ENCODE data around the gene SOD3.

DNA sequence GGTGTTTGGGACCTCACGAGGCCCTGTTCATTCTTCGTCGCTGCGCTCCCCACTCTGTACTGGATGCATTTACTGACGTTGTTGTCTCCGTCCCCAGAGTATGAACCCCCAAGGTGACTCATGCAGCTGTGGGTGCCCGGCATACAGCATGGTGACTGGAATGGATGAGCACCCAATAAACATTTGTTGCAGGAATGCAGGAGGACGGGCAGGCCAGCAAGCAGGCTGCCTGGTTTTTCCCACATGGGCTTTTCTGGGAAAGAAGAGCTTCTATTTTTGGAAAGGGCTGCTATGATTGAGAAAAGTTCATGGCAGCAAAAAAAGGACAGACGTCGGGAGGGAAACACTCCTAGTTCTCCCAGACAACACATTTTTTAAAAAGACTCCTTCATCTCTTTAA lies 893 bp upstream of the SOD3 start:
- TF ChIP-seq, protein P1, sequence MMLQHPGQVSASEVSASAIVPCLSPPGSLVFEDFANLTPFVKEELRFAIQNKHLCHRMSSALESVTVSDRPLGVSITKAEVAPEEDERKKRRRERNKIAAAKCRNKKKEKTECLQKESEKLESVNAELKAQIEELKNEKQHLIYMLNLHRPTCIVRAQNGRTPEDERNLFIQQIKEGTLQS (IDR thresholded peaks at IDR 0.05; ENCODE audit: insufficient read depth, low read depth, low read length): no peak
- TF ChIP-seq CTCF (IDR thresholded peaks at IDR 0.05; ENCODE audit: control extremely low read depth in 1 of 3, insufficient read depth in 1 of 3, low read depth in 1 of 3, low read length in 3 of 3): no peak
- TF ChIP-seq RXRA (IDR thresholded peaks at IDR 0.05; ENCODE audit: insufficient read depth, low read depth, low read length): no peak
- no peak for TF ChIP-seq RAD21 (IDR thresholded peaks at IDR 0.05 in 1 of 2, conservative IDR thresholded peaks at IDR 0.05 in 1 of 2; ENCODE audit: low read depth in 2 of 2, low read length in 2 of 2)
- no peak for TF ChIP-seq JUND (IDR thresholded peaks at IDR 0.05; ENCODE audit: low read length)
- no peak for TF ChIP-seq EGR1 (IDR thresholded peaks at IDR 0.05; ENCODE audit: borderline replicate concordance, low read depth, low read length)
- TF ChIP-seq TAF1 (IDR thresholded peaks at IDR 0.05; ENCODE audit: low read depth, low read length): no peak
- TF ChIP-seq POLR2A (IDR thresholded peaks at IDR 0.05; ENCODE audit: control extremely low read depth in 1 of 2, low read depth in 2 of 2, low read length in 2 of 2): no peak
- no peak for TF ChIP-seq ZNF274 (IDR thresholded peaks at IDR 0.05; ENCODE audit: borderline replicate concordance, extremely low read depth, low read length)
